NCI-H2196 (cell line): ENCODE results near the gene CPNE9.

Source experiments
- DNase-seq: peaks from one replicate; lab custom pipeline; 2025; ENCODE audit not compliant: unreplicated experiment; lab: John Stamatoyannopoulos, UW

CPNE9 gene

DNA sequence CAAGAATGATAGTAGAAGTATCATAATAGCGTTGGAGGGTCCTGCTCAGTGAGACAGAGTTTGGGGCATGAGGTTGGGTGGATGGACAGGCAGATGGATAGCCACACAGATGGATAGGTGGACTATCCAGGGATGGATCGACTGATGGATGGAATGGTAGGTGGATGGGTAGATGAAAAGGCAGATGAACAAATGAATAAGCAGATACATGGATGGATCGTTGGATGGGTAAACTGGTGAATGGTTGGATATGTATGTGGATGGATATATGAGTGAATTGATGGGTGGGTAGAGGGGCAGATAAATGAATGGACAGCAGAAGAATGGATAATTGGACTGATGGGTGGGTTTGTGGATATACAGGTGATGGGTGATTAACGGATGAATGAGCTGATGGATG lies 9.5 kb downstream of the CPNE9 start:
- DNase-seq: no peak

DNA sequence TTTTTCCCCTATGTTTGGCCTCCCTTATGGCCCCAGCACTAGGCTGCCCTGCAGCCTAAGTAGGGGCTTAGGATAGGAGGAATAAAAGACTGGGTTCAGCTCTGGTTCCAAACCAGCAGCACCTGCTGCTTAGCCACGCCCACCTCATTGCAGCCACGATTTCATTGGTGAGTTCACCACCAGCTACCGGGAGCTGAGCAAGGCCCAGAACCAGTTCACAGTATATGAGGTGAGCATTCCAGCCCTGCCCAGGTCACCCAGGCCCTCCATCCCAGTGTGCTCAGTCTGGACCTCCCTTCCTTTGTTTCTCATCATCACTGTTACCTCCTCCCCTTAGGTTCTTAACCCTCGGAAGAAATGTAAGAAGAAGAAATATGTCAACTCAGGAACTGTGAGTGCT lies 11.5 kb downstream of the CPNE9 start:
- peak; percentile 4 for DNase-seq

DNA sequence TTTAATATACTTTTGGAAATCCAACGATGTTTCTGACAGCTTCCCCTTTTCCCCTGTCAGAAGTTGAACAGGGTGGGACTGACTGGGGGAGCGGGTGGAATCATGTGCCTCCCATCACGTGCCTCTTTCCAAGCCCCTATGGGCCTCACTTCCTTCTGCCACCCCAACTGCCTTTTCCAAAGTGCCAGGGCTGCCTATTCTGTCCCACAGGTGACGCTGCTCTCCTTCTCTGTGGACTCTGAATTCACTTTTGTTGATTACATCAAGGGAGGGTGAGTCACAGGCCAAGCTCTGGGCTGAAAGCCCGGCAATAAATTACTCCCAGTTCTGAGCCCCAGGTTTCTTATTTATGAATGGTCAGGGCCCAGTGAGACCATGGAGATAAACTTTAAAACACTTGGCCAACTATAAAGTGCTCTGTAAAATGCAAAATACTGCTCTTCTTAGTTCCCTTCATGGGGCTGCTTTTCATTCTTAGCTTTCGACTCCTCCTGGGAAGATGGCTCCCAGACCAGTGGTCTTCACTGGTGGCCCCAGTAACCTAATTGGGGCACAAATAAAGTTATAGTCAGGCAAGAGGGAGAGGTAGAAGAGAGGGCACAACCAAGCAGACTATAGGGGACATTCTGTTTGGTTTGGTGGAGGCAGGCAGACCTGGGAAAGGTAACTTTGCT lies 12.3 kb downstream of the CPNE9 start:
- no peak for DNase-seq

DNA sequence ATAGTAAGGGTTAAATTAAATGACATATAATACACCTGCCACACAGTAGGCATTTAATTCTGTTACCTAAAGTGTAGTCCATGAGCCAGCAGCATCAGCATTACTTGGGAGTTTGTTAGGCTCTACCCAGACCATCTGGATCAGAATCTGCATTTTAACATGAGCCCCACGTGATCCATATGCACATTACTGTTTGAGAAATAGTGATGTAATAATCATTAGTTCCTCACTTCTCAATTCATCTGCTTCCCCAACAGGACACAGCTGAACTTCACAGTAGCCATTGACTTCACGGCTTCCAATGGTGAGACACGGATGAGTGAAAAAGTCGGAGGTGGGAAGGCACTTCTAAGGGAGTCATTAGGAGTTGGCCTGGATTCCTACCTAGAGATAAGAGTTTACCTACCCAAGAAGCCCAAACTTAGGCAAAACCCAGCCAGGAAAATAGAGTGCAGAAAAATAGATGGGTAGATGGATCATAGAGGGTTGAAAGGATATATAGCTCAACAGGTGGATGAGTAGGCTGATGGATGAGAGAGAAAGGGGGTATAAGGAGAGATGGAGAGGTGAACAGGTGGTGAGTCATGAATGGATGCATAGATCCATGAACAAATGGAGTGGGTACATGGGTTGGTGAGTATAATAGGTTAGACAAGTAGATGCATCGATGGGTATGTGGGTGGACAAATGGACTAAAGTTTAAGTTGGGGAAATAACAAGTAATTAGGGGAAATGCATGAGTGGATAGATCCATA lies 13.3 kb downstream of the CPNE9 start:
- no peak for DNase-seq

DNA sequence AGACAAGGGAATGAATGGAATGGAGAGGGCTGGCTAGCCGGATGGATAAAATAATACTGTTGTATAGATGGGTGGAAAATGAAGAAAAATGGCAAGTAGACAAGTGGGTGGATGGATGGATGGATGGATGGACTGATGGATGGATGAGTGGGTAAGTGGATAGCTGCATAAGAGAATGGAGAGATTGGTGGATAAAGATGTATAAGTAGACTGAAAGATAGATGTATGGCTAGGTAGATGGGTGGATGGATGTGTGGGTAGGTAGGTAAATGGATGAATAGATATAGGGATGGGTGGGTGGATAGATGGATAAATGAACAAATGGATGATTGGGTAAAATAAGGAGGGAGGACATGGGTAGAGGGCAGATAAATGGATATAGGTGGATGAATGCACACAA lies 13.9 kb downstream of the CPNE9 start:
- DNase-seq: no peak

DNA sequence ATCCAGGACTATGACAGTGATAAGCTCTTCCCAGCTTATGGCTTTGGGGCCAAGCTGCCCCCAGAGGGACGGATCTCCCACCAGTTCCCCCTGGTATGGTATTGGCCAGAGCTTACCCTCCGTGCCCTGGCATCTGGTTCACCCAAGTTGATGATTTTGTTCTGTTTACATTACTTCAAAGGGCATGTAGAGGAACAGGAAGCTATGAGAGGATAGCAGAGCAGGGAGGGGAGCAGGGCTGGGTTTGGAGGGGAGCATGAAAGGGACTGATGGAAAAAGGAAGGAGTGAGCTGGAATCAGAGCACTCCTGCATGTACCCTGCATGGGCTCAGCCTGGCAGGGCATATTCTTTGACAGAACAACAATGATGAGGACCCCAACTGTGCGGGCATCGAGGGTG lies 14.5 kb downstream of the CPNE9 start:
- no peak for DNase-seq

DNA sequence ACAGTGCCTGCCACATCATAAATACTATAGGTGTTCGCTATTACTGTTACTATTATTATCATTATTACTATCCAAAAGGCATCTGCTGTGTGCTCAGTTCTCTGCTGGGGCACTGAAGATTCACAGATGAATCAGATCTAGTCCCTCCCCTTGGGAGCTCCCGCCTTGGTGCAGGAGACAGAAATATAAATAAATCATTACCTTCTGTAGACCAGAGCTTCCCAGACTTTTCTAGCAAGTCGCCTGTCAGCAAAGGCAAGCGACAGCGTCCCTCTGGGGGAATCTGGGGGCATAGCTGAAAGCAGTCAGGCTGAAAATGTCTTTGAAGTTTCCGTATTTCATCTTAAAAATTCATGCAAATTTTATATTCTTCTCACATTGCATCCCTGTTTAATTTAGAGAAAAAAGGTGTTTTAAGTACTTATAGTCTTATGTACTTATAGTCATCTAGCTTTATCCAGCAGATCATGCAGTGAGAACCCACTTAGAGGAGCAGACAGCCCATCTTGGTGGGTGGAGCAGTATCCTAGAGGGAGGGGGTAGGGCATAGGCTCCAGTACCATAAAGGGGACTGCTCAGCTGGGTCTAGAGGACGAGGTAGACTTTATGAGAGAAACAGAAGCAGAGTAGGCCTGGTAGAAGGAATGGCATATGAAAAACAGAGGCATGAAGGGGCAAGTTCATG lies 17.5 kb downstream of the CPNE9 start:
- no peak for DNase-seq

DNA sequence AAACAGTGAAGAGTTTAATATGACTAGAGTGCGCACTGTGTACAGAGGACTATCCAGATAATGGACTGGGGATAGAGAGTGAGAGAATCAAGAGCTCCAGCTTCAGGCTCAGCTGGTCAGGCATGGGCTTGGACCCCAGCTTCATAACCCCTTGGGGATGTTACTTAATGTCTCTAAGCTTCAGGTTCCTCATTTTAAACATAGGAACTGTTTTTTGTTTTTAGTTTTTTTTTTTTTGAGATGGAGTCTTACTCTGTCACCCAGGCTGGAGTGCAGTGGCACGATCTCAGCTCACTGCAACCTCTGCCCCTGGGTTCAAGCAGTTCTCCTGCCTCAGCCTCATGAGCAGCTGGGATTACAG lies 18.0 kb downstream of the CPNE9 start:
- no peak for DNase-seq

DNA sequence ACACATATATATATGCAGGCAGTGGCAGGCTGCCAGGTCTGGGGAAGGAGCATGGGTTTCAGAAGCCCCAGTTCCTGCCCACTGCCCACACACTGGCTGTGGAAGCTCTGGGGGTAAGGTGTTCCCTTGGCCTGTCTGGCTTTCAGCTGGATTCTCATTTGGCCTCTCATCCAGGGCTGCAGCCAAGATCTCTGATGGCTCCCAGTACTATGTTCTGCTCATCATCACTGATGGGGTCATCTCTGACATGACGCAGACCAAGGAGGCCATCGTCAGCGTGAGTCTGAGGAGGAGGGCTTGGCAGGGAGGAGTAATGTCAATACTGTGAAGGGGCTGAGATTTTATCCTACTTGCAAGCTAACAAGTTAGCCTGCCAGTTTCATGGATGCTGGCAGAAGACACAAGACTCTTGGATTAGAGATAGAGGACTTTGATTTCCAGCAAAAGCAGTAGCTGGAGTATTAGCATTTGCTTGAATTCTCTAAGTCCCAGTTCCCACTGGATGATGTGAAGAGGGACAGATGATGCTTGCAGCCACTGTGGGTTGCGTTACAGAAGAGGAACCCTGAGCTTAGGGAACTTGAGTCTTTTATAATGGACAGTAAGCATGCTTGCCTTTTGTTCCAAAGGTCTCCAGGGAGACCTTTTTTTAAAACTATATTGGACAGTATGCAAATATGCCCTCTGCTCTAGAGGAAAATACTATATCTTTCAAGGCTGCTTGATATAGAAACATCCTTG lies 22.3 kb downstream of the CPNE9 start:
- DNase-seq: no peak

DNA sequence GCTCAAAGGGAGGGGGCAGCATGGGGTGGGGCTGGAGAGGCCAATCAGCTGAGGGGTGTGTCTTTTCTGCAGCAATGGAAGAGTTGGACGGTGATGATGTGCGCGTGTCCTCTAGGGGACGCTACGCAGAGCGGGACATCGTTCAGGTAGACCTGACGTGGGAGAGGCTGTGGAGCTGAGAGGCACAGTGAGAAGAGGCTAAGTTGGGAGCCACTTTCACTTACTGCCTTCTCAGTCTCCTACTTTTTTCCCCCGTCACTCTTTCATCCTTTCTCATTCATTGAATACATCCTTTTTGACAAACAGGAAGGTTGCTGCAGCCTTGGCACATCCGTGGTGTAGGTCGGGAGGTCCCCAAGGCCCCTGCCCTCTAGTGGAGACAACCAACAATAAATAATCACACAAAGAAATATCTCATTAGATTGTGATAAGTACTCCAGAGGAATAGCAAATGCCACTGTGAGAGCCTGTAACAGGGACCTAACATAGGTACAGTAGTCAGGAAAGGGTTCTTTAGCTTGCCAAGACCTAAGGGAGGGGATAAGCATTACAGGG lies 23.5 kb downstream of the CPNE9 start:
- DNase-seq: no peak

DNA sequence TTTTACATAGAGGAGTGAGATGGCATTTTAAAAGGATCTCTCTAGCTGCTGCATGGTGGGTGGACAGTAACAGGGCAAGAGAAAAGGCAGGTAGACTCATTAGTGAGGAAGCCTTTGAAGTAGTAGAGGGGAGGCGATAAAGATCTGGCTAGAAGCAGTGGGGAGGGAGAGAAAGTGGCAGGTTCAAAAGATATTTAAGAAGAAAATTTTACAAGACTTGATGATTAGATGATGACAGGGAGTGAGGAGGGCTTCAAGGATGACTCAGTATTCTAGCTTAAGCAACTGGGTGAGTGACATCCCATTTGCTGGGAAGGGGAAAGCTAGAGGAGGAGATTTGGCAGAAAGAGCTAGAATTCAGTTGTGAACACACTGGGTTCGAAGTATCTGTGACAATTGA lies 24.1 kb downstream of the CPNE9 start:
- no peak for DNase-seq

DNA sequence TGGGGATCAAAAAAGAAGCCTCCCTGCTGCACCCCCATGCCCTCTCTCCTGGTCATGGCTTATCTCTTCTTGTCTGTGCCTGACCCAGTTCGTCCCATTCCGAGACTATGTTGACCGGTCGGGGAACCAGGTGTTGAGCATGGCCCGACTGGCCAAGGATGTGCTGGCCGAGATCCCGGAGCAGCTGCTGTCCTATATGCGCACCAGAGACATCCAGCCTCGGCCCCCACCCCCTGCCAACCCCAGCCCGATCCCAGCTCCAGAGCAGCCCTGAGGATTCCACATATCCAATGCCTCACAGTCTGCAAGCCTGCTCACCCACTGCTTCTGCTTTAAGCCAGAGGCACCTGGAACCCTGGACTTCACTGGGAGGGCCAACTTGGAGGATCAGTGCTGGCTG lies 25.8 kb downstream of the CPNE9 start:
- no peak for DNase-seq

DNA sequence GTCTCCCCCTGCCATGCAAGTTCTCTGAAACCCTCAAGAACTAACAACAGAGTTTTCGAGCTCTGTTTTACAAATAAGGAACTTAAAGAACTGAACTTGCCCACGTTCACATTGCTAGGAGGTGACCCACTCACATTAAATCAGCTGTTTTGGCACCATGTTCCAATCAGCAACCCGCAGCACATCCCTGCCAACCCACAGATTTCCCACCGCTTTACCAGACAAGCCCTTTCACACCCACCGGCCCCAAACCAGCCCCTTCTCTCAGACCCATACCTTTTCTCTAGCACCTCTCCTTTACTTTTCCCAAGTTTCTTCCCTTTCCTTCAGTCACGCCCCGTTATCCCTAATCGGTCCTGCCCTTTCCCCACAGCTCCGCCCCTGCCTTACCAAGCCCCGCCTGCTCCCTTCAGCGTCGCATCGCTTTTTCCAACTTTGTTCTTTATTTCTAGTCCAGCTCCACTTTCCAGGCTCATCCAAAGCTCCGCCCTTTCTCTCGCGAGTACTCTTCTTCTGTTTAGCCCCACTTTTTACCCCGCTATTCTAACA lies 27.1 kb downstream of the CPNE9 start:
- DNase-seq: no peak

DNA sequence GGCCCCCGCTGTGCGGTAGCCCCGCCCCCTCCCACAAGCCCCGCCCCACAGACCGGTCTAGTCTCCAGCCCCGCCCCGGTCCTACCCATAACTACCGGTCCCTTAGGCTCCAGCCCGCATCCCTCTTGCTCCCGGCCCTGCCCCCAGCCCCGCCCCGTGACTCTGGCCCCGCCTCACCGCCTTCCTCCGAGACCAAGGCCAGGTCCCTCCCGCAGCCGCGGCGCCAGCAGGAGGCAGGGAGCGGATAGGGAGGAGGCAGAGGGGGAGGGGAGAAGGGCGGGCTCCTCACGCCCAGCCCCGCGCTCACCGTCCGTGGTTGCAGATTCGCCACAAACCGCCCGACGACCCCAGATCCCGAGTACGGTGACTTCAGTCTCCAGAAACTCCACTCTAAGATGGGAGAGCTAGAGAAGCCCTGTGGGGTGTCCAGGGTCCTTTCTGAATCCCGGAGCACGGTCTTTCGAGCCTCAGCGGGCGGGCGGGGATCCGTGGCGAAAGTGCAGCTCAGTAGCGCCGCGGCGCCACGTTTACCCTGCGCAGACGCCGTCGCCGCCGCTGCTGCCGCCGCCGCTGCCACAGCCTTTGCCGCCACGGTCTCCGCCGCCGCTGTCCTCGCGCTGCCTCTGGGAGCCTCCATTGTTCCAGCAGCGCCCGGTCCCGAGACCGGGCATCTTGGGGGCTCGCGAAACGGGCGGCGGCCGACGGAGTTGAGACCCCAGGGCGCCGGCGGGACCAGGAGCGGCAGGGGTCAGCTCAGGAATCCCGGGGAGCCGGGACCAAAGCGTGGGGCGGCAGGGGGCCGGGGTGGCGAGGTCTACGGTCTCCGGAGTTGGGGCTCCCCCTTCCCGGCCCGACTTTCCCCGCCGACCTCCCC lies 27.8 kb downstream of the CPNE9 start, which contains the start of gene BRPF1:
TSS of gene BRPF1 (plus strand) at position 530 of the 874 bp plus-strand sequence. CDS start 2,406 bp downstream, outside the sequence.
- DNase-seq: peak; percentile 90

DNA sequence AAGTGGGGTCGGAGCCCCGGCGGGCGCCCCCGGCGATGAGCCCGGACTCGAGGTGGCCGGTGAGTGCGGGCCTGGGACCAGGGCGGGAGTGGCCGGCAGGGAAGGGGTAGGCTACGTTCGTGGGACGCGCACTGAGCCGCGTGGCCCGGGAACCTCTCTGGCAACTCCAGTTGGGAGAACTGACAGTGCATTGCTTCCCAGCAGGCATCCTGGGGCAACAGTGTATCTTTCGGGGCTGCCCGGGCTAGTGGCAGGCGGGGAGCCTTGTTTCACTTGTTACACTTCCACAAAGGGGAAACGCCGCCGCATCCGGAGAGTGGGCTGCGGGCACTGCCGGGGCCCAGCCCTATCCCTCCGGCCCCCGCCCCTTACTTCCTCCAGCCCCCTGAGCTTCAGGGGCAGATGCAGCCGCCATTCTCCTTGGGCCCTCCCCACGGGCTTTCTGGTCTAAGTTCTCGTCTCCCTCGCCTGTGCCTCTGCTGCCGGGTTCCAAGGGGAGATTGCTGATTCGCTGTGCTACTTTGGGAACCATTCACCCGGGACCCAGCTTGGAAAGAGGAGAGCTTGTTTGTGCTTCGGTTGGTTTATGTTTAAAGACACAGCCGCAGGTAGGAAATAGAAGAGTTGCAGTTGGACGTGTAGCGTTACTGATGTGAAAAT lies 28.6 kb downstream of the CPNE9 start:
- DNase-seq: no peak

DNA sequence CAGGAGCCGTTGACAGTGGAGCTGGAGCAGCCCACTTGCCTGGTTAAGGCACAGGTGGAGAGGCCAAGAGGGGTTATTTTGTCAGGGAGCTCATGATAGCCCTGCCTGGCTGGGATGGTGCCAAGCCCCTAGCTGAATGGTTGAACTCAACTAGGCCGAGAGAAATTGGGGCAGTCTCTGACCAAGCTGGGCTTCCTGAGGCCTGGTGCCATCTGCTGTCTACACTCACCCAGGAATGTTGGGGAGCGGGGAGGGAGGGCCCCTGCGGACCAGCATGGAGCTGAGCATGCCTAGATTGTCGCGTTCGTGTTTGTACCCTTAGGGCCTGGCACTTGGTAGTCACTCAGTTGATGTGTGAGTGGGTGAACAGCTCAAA lies 29.1 kb downstream of the CPNE9 start:
- no peak for DNase-seq

DNA sequence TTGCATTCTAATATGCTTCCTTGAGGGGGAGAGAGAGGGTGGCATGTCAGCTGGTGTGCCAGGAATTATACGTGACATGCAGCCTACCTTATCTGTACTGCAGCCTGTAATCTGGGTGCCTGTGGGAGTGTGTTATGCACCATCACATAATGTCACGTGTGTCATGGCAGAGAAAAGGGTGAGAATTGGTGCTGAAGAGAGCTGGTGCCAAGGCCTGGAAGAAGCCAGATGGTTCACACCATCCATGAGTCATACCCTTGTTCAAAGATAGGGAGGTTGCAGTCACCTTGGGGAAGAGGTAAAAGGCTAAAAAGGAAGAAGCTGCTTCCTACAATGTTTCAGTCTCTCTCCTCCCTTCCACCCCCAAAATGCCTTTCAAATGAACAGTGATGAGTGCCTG lies 33.2 kb downstream of the CPNE9 start:
- no peak for DNase-seq

DNA sequence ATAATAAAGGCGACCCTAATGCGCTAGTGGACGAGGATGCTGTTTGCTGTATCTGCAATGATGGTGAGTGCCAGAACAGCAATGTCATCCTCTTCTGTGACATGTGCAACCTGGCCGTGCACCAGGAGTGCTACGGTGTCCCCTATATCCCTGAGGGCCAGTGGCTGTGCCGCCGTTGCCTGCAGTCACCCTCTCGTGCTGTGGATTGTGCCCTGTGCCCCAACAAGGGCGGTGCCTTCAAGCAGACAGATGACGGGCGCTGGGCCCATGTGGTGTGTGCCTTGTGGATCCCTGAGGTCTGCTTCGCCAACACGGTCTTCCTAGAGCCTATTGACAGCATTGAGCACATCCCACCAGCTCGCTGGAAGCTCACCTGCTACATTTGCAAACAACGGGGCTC lies 35.5 kb downstream of the CPNE9 start:
- DNase-seq: no peak

DNA sequence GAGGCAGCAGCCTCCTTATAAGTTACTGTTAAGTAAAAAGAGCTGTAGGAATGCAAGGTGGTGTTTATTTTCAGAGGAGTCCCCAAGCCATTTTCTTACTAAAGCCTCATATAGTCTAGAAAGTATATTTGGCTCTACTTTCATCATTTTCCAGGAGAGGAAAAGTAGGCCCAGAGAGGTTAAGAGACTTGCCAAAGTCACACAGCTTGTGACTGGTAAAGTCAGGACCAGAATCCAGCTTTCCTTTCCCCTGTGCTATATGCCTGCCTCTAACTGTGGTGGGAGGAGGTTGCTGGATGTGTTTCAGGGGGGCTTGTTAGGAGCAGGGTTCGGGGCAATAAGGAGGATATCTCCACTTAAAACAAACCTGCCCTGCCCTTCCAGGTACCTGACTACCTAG lies 38.9 kb downstream of the CPNE9 start:
- no peak for DNase-seq

DNA sequence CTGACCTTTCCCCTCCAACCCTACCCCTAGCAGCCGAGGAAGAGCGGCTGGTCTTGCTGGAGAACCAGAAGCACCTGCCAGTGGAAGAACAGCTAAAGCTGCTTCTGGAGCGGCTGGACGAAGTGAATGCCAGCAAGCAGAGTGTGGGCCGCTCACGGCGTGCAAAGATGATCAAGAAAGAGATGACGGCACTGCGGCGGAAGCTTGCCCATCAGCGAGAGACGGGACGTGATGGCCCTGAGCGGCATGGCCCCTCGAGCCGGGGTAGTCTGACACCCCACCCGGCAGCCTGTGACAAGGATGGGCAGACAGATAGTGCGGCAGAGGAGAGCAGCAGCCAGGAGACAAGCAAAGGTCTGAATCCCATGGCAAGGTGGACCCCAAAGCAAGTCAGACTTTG lies 39.9 kb downstream of the CPNE9 start:
- no peak for DNase-seq
